ENCODE data around the gene TRAT1. TPM values are rescaled to one million over a fixed set of nuclear protein-coding genes. Genes with fewer than 3 reads are reported as not detected.

TRAT1 gene
- total RNA-seq, 2 donors from 2014 or later, result not detected

GRCh38 chr3:108845709-108846293 lies 23.2 kb downstream of the TRAT1 start:
- WGBS, 2 donors, result 59 to 61% methylated on average over 5 of the region's 5 CpGs
- Histone ChIP-seq H3K9me3 (no peaks in the 10 kb centered on the region), H3K4me1 (no peaks in the 10 kb centered on the region), H3K36me3 (replicated peaks in 1 of 2; ENCODE audit: insufficient read depth in 1 of 2, low read depth in 2 of 2) (no peaks in the 10 kb centered on the region), H3K27me3 (no peaks in the 10 kb centered on the region), H3K27ac (no peak overlapping the region), H3K4me3 (no peak overlapping the region)
- intact Hi-C loops (cut with DNase I), result no loop called here
- DNase-seq (no peak), ATAC-seq (no peak)
- TF ChIP-seq CTCF (IDR thresholded peaks at IDR 0.05) (no peak), POLR2A (IDR thresholded peaks at IDR 0.05) (no peak)

GRCh38 chr3:108847187-108847586 lies 24.6 kb downstream of the TRAT1 start:
- ATAC-seq (no peak), DNase-seq (no peak)
- H3K4me3 ChIP-seq, result no peak overlapping the region
- H3K27me3 ChIP-seq, result no peaks in the 10 kb centered on the region
- TF ChIP-seq CTCF (IDR thresholded peaks at IDR 0.05), result no peak
- no peak for TF ChIP-seq POLR2A (IDR thresholded peaks at IDR 0.05)
- H3K9me3 ChIP-seq, result no peaks in the 10 kb centered on the region
- 86 to 93% methylated on average over 2 of the region's 2 CpGs for WGBS, 2 donors
- H3K36me3 ChIP-seq (replicated peaks in 1 of 2; ENCODE audit: insufficient read depth in 1 of 2, low read depth in 2 of 2), result no peaks in the 10 kb centered on the region
- intact Hi-C loops (cut with DNase I), result no loop called here
- H3K27ac ChIP-seq, result no peak overlapping the region
- H3K4me1 ChIP-seq, result no peaks in the 10 kb centered on the region

- 79 to 88% methylated on average over 1 of the region's 1 CpG for WGBS, 2 donors
- intact Hi-C loops (cut with DNase I), result no loop called here
- no peak overlapping the region for H3K4me3 ChIP-seq
- no peak for ATAC-seq
- DNase-seq, result no peak
- H3K9me3 ChIP-seq, result no peaks in the 10 kb centered on the region
- H3K4me1 ChIP-seq, result no peaks in the 10 kb centered on the region
- no peaks in the 10 kb centered on the region for H3K27me3 ChIP-seq
- H3K36me3 ChIP-seq (replicated peaks in 1 of 2; ENCODE audit: insufficient read depth in 1 of 2, low read depth in 2 of 2), result no peaks in the 10 kb centered on the region
- no peak overlapping the region for H3K27ac ChIP-seq
- TF ChIP-seq CTCF (IDR thresholded peaks at IDR 0.05) (no peak), POLR2A (IDR thresholded peaks at IDR 0.05) (no peak)
Measured at GRCh38 chr3:108849075-108849474, 26.5 kb downstream of the TRAT1 start.

- Histone ChIP-seq H3K27me3 (no peaks in the 10 kb centered on the region), H3K36me3 (replicated peaks in 1 of 2; ENCODE audit: insufficient read depth in 1 of 2, low read depth in 2 of 2) (no peaks in the 10 kb centered on the region), H3K27ac (no peak overlapping the region), H3K9me3 (no peaks in the 10 kb centered on the region), H3K4me1 (no peaks in the 10 kb centered on the region), H3K4me3 (no peak overlapping the region)
- intact Hi-C loops (cut with DNase I), result no loop called here
- DNase-seq, result no peak
- no peak for ATAC-seq
- TF ChIP-seq POLR2A (IDR thresholded peaks at IDR 0.05) (no peak), CTCF (IDR thresholded peaks at IDR 0.05) (no peak)
- 42 to 61% methylated on average over 1 of the region's 1 CpG for WGBS, 2 donors
Measured at GRCh38 chr3:108861401-108861800, 38.8 kb downstream of the TRAT1 start.

All from body of pancreas (tissue), 4 donors.